ENCODE results near the gene FLT3.

DNA sequence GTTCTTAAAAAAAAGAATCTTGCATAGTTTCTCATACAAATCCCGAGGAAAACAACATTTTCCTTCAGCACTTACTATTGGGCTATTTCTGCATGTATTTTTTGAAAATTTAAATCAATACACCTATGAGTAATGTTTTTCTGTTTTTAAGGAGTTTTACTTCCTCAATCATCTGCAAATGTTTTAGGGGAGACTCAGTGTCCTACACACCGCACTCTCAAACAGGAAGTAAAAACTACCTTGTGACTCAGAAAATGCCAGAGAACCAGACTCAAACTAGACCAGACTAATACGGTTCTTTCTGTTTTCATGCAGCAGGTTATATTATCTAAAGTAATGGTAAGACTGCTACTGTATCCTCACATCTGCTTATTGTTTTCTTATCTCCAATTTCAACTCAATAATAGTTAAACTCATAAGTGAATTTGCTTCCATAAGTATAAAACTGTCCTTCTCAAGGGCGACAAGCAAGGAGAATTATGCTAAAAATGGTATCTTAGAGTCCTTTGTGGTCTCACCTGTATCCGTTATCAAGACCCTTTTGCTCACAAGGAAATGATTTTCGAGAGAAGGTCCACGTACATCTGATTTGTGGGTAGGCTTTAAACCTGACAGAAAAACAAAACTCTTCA, 52.5 kb downstream of the FLT3 start:
- TF ChIP-seq MXI1 (IDR thresholded peaks at IDR 0.05; ENCODE audit: low read depth, low read length) (no peak), CTCF (IDR thresholded peaks at IDR 0.05) (no peak), RCOR1 (IDR thresholded peaks at IDR 0.05; ENCODE audit: low read length) (no peak), USF2 (IDR thresholded peaks at IDR 0.05; ENCODE audit: borderline replicate concordance, low read depth, low read length) (no peak), NFIC (IDR thresholded peaks at IDR 0.05; ENCODE audit: borderline replicate concordance) (no peak), TAF1 (IDR thresholded peaks at IDR 0.05; ENCODE audit: borderline replicate concordance, low read depth, low read length) (no peak), EP300 (IDR thresholded peaks at IDR 0.05; ENCODE audit: borderline replicate concordance in 1 of 2, low read depth in 1 of 2, low read length in 1 of 2) (no peak)
- TF ChIP-seq, protein P1, sequence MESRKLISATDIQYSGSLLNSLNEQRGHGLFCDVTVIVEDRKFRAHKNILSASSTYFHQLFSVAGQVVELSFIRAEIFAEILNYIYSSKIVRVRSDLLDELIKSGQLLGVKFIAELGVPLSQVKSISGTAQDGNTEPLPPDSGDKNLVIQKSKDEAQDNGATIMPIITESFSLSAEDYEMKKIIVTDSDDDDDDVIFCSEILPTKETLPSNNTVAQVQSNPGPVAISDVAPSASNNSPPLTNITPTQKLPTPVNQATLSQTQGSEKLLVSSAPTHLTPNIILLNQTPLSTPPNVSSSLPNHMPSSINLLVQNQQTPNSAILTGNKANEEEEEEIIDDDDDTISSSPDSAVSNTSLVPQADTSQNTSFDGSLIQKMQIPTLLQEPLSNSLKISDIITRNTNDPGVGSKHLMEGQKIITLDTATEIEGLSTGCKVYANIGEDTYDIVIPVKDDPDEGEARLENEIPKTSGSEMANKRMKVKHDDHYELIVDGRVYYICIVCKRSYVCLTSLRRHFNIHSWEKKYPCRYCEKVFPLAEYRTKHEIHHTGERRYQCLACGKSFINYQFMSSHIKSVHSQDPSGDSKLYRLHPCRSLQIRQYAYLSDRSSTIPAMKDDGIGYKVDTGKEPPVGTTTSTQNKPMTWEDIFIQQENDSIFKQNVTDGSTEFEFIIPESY (IDR thresholded peaks at IDR 0.05; ENCODE audit: borderline replicate concordance, low read depth) = no peak
